NCI-H526 (cell line): ENCODE data around the gene SNIP1.
"Not testable (repeated sequence)": the region's sequence is repeated elsewhere in the genome, so short reads cannot be mapped to it uniquely, and the experiment has no call there.

ENCODE experiments used
- DNase-seq, 2 experiments: peaks; one replicate each; lab custom pipeline; 2025; lab: John Stamatoyannopoulos, UW

The SNIP1 gene, protein sequence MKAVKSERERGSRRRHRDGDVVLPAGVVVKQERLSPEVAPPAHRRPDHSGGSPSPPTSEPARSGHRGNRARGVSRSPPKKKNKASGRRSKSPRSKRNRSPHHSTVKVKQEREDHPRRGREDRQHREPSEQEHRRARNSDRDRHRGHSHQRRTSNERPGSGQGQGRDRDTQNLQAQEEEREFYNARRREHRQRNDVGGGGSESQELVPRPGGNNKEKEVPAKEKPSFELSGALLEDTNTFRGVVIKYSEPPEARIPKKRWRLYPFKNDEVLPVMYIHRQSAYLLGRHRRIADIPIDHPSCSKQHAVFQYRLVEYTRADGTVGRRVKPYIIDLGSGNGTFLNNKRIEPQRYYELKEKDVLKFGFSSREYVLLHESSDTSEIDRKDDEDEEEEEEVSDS

DNA sequence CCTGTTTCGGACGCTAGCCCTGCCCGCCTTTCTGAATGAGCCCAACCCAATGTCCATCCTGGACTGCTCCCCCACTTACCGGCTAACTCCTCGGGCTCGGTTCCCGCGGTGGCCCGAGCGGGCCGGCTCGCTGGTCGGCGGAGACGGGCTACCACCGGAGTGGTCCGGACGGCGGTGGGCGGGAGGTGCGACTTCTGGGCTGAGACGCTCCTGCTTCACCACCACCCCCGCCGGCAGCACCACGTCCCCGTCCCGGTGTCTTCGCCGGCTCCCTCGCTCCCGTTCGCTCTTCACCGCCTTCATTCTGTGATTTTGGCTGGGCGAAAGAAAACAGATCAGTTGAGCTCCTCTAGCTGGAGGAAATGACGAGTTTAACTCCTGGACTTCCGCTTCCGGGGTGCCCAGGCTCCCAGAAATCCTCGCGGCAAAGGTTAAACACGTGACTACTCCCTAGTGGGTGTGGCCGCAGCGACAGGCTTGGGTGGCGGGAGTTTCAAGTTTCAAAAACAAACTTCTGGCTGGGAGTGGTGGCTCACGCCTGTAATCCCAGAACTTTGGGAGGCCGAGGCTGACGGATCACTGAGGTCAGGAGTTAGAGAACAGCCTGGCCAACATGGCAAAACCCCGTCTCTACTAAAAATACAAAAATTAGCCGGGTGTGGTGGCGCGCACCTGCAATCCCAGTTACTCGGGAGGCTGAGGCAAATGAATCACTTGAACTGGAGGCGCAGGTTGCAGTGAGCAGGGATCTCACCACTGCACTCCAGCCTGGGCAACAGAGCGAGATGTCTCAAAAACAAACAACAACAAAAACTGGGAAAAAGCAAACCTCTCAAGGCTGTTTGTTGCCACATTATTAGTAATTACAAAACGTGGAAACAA, at the start of gene SNIP1:
Gene SNIP1 (minus strand): TSS at position 367 of the 882 bp plus-strand sequence. CDS start 64 bp downstream, at position 303.
- DNase-seq, result peak; percentile 97 to 99

GRCh38 chr1:37602750-37603694, 48.9 kb upstream of the SNIP1 start:
- peak; percentile 68 to 91 for DNase-seq

GRCh38 chr1:37601441-37601840, 47.3 kb upstream of the SNIP1 start:
- no peak for DNase-seq

DNA sequence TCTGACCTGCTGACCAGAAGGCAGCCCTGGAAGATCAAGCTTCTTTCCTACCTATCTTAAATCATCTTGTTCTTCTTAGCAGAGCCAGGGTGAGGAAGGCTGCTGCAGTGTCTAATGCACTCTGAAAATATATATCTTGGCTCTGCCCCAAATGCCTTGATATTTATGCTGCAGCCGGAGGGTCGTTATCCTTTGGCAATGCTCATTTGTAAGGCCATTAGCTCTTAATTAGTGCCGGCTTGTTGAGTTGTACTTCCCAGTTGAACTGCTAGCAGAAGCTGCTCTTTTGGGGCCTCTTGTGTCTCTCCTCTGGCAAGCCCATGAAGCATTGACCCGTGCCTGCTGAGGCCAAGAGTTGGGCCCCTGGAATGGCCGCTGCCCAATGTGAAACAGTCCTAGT, 45.8 kb upstream of the SNIP1 start:
- DNase-seq, result no peak

DNA sequence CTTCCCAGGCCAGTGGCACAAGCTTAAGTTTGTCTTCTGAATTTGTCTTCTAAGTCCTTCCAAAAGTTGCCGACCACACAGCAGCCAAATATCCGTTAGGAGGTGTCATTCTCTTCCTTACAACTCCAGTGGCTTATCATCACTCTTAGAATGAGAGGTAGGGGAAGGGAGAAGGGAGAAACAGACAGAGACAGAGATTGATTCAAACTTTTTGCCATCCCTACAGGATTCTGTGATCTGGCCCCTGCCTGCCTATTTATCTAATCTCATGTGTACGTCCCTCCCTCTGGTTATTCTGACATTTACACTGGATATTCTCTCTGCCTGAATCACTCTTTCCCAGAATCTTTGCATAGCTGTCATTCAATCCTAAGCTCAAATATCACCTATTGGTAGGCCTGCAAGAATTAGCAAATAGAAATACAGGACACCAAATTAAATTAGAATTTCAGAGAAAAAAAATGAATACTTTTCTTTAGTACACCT, 42.1 kb upstream of the SNIP1 start:
- DNase-seq, result peak in 1 of 2 experiments; percentile 52

GRCh38 chr1:37595440-37596181, 41.5 kb upstream of the SNIP1 start, which contains the start of gene GNL2:
GNL2 (minus strand) TSS chr1:37595937; CDS start chr1:37595822, 115 bp downstream.
- DNase-seq, result peak; percentile 97 to 100

- DNase-seq, result no peak
Observed at GRCh38 chr1:37593726-37594125, 39.6 kb upstream of the SNIP1 start.

DNA sequence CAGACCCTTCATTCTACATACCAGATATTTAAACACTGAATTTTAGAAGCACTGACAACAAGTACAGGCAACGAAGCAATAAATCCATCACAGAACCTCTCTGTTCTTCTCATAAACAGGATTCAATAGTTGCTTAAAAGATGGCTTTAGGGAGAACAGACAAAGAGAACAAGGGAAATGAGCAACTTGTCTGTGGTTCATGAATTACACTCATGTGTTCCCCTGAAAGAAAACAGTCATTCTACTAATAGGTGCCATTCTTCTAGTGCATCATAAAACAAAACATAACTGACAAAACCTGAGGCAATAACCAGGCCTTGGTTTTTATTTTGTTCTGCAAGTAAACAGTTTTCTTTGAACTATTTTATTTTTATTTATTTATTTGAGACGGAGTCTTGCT, 34.8 kb upstream of the SNIP1 start:
- no peak for DNase-seq

DNA sequence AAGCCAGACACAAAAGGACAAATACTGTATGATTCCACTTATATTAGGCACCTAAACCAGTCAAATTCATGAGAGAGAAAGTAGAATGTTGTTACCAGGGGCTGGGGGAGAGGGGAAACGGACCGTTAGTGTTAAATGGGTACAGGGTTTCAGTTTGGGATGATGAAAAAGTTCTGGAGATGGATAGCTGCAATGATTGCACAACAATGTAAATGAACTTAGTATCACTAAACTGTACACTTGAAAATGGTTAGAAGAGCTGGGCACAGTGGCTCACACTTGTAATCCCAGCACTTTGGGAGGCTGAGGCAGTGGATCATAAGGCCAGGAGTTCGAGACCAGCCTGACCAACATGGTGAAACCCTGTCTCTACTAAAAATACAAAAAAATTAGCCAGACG, 30.5 kb upstream of the SNIP1 start:
- not testable (repeated sequence) for DNase-seq

DNA sequence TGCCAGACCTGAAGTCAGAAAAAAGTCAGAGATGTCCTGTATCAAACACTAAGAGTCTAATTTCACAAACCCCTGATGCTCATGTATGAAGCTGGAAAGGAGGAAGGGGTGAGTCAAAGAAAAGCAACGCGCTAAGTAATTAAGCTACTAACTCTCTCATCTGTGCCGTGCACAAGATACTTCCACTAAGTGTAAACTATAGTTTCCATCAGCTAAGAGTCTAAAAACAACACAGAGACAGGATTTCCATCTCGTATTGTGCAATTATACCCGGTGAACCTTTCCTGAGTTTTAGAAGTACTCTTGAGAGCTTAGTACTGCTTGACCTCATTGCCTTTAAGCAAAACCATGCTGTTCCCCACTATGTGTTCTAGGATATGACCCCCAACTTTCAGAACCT, 21.6 kb upstream of the SNIP1 start:
- DNase-seq, result no peak

- no peak for DNase-seq
Observed at GRCh38 chr1:37574834-37575480, 20.9 kb upstream of the SNIP1 start.

GRCh38 chr1:37570528-37571334, 16.6 kb upstream of the SNIP1 start:
- no peak for DNase-seq

DNA sequence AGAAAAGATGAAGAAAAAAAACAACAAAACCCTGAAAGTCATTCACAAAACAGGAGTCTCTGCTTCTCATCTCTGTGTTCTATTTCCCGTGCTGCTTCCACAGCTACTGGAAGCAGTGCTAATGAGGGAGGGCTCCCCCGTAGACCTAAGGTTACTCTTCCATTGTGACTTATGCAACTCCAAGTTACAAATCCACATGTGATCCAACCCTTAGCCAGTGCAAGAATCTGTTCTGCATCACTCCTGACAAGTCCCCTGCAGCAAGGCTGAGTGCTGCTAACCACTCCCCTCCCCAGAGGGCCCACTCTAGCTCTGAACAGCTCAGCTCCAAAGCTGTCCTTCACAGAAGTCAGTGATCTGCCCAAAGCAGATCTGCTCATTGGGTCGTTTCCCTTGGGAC, 12.9 kb upstream of the SNIP1 start:
- DNase-seq, result no peak

GRCh38 chr1:37564892-37565291, 10.8 kb upstream of the SNIP1 start:
- DNase-seq, result no peak

GRCh38 chr1:37562984-37563383, 8.9 kb upstream of the SNIP1 start:
- no peak for DNase-seq

GRCh38 chr1:37561133-37562132, 7.3 kb upstream of the SNIP1 start:
- DNase-seq, result peak in 1 of 2 experiments; percentile 64

GRCh38 chr1:37560401-37561132, 6.5 kb upstream of the SNIP1 start:
- DNase-seq, result no peak
